EL (cell line): Measurements from ENCODE around the gene COX14.
"Not testable (repeated sequence)": the region's sequence is repeated elsewhere in the genome, so short reads cannot be mapped to it uniquely, and the experiment has no call there.

Source experiments
- DNase-seq: peaks from one replicate; pipeline ENCODE4 v3.0.0-alpha.2; 2016

The COX14 gene

GRCh38 chr12:50111693-50112455 lies at the start of gene COX14:
TSS of gene COX14 (plus strand) at chr12:50112236. CDS start at chr12:50120044, 7,808 bp downstream.
- peak; percentile 100 for DNase-seq

GRCh38 chr12:50062728-50063460 lies 49.1 kb upstream of the COX14 start:
- no peak for DNase-seq

- no peak for DNase-seq
These were observed 46.2 kb upstream of the COX14 start for GRCh38 chr12:50065726-50066310.

GRCh38 chr12:50066402-50066801 lies 45.6 kb upstream of the COX14 start:
- peak; percentile 86 for DNase-seq

- DNase-seq = no peak
These were observed 43.0 kb upstream of the COX14 start for GRCh38 chr12:50069069-50069468.

GRCh38 chr12:50069539-50069938 lies 42.5 kb upstream of the COX14 start:
- DNase-seq = no peak

GRCh38 chr12:50070314-50071060 lies 41.5 kb upstream of the COX14 start:
- peak; percentile 85 for DNase-seq

- DNase-seq = no peak
These were observed 39.7 kb upstream of the COX14 start for GRCh38 chr12:50072198-50072907.

GRCh38 chr12:50073206-50073605 lies 38.8 kb upstream of the COX14 start:
- no peak for DNase-seq

- DNase-seq = no peak
These were observed 38.3 kb upstream of the COX14 start for GRCh38 chr12:50073712-50074111.

GRCh38 chr12:50074936-50075807 lies 36.9 kb upstream of the COX14 start:
- peak; percentile 87 for DNase-seq

GRCh38 chr12:50075808-50076170 lies 36.2 kb upstream of the COX14 start:
- no peak for DNase-seq

GRCh38 chr12:50077099-50077498 lies 34.9 kb upstream of the COX14 start:
- no peak for DNase-seq

- DNase-seq = no peak
These were observed 33.8 kb upstream of the COX14 start for GRCh38 chr12:50078281-50078680.

GRCh38 chr12:50079771-50080170 lies 32.3 kb upstream of the COX14 start:
- no peak for DNase-seq

- DNase-seq = no peak
These were observed 30.8 kb upstream of the COX14 start for GRCh38 chr12:50081096-50081808.

- no peak for DNase-seq
These were observed 29.4 kb upstream of the COX14 start for GRCh38 chr12:50082644-50083043.

GRCh38 chr12:50083301-50083700 lies 28.7 kb upstream of the COX14 start:
- peak; percentile 28 for DNase-seq

- DNase-seq = not testable (repeated sequence)
These were observed 27.6 kb upstream of the COX14 start for GRCh38 chr12:50084409-50084774.

GRCh38 chr12:50084775-50085614 lies 27.0 kb upstream of the COX14 start, which contains the start of gene SMARCD1:
TSS of gene SMARCD1 (plus strand) at chr12:50085342. CDS start at chr12:50085370, 28 bp downstream.
- peak; percentile 93 for DNase-seq
